ENCODE measurements around the gene ERRFI1.

GRCh38 chr1:7972285-7972684, 53.8 kb downstream of the ERRFI1 start:
- TF ChIP-seq POLR2A (IDR thresholded peaks at IDR 0.05): no peak
- TF ChIP-seq, protein P1, sequence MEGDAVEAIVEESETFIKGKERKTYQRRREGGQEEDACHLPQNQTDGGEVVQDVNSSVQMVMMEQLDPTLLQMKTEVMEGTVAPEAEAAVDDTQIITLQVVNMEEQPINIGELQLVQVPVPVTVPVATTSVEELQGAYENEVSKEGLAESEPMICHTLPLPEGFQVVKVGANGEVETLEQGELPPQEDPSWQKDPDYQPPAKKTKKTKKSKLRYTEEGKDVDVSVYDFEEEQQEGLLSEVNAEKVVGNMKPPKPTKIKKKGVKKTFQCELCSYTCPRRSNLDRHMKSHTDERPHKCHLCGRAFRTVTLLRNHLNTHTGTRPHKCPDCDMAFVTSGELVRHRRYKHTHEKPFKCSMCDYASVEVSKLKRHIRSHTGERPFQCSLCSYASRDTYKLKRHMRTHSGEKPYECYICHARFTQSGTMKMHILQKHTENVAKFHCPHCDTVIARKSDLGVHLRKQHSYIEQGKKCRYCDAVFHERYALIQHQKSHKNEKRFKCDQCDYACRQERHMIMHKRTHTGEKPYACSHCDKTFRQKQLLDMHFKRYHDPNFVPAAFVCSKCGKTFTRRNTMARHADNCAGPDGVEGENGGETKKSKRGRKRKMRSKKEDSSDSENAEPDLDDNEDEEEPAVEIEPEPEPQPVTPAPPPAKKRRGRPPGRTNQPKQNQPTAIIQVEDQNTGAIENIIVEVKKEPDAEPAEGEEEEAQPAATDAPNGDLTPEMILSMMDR (IDR thresholded peaks at IDR 0.05): no peak

Data from uterus (tissue), 2 donors.